ENCODE data around the gene CLUH.

CLUH gene

GRCh38 chr17:2684549-2684948 lies 27.0 kb downstream of the CLUH start:
- no peak for TF ChIP-seq CTCF (IDR thresholded peaks at IDR 0.05)

GRCh38 chr17:2683912-2684311 lies 27.7 kb downstream of the CLUH start:
- no peak for TF ChIP-seq CTCF (IDR thresholded peaks at IDR 0.05)

GRCh38 chr17:2682176-2682938 lies 29.2 kb downstream of the CLUH start:
- no peak for TF ChIP-seq CTCF (IDR thresholded peaks at IDR 0.05)

- no peak for TF ChIP-seq CTCF (IDR thresholded peaks at IDR 0.05)
Measured at GRCh38 chr17:2681650-2682049, 29.9 kb downstream of the CLUH start.

GRCh38 chr17:2680961-2681360 lies 30.6 kb downstream of the CLUH start:
- TF ChIP-seq CTCF (IDR thresholded peaks at IDR 0.05) = no peak

GRCh38 chr17:2672026-2672425 lies 39.5 kb downstream of the CLUH start:
- no peak for TF ChIP-seq CTCF (IDR thresholded peaks at IDR 0.05)

- no peak for TF ChIP-seq CTCF (IDR thresholded peaks at IDR 0.05)
Measured at GRCh38 chr17:2656283-2656682, 55.3 kb downstream of the CLUH start.

- TF ChIP-seq CTCF (IDR thresholded peaks at IDR 0.05) = no peak
Measured at GRCh38 chr17:2655546-2655945, 56.0 kb downstream of the CLUH start.

Data from LNCAP (cell line).